GM21360 (cell line): Measurements from ENCODE around the gene PRAMEF4.
"Not testable (repeated sequence)": the region's sequence is repeated elsewhere in the genome, so short reads cannot be mapped to it uniquely, and the experiment has no call there.

Source experiments
- ATAC-seq: cut with Tn5 transposase; IDR thresholded peaks from one replicate; pipeline ENCODE4 v1.9.1; 2021; ENCODE audit warnings: mild to moderate bottlenecking, moderate library complexity; ENCODE audit not compliant: unreplicated experiment

The PRAMEF4 gene

GRCh38 chr1:12886101-12886500, at the start of gene PRAMEF4:
Gene PRAMEF4 (minus strand): TSS chr1:12886201. CDS start chr1:12883394, 2,807 bp downstream.
- ATAC-seq, result not testable (repeated sequence)

- ATAC-seq, result not testable (repeated sequence)
These were observed 38.4 kb upstream of the PRAMEF4 start for GRCh38 chr1:12924368-12924767.

DNA sequence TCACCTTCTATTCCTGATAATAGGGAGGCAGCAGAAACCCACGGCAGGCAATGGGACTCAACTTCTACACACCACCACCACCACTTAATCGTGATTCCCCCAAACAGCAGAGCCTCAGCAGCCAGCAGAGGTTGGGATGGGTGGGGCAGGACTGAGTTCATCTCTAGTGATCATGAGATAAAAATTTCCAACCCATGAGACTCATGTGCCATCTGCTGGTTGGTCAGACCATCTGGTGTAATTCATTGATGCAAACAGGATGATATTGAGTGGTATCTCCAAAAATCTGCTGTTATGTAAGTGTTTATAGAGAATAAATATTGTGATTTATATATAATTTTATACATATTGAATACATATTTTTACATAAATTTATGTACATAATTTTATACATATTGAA, 35.7 kb upstream of the PRAMEF4 start:
- not testable (repeated sequence) for ATAC-seq

- not testable (repeated sequence) for ATAC-seq
These were observed 30.3 kb upstream of the PRAMEF4 start, which contains the start of gene PRAMEF7 for GRCh38 chr1:12916310-12916709. Gene PRAMEF7 (plus strand): TSS chr1:12916610. CDS start chr1:12917693, 1,083 bp downstream.

DNA sequence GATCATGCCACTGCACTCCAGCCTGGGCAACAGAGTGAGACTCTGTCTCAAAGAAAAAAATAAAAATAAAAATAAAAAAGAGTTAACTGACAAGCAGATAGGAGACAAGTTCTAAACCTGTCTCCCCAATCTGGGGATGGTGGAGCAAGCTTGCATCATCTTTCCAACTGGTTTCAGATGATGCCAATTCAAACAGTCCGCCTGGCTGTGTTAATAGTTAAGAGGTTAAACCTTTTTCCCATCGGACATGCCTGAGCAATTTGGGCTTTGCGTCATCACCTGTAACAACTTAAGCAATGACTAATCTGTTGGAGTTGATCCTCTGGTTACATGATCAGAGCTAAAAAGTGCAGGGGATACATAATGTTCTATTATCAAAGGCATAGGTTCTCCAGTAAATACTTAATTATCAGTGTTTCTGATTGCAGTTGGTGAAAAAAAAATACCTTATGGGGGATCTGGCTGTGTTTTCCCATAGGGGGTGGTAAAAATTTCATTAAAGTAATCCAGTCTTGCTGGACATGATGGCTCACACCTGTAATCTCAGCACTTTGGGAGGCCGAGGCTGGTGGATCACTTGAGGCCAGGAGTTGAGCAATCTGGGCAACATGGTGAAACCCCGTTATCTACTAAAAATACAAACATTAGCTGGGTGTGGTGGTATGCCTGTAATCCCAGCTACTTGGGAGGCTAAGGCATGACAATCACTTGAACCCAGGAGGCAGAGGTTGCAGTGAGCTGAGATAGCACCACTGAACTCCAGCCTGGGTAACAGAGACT, 18.0 kb upstream of the PRAMEF4 start:
- not testable (repeated sequence) for ATAC-seq

DNA sequence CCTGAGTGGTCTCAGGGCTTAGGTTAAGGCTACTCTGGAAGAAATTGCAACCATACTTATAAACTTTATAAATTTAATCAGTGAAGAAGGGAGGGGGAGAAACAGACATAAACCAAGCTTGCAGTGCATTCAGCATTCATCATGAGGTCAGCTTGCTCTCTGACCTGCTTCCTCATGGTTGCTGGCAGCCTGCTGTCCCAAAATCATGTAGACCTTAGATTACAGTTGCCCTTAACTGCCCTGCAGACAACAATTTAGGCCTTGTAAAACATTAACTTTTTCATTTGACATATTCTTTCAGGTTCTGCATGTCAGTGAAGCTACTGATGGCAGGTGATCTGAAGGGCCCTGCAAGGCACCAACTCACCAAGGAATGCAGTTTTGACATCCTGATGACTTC, 13.2 kb upstream of the PRAMEF4 start:
- not testable (repeated sequence) for ATAC-seq

DNA sequence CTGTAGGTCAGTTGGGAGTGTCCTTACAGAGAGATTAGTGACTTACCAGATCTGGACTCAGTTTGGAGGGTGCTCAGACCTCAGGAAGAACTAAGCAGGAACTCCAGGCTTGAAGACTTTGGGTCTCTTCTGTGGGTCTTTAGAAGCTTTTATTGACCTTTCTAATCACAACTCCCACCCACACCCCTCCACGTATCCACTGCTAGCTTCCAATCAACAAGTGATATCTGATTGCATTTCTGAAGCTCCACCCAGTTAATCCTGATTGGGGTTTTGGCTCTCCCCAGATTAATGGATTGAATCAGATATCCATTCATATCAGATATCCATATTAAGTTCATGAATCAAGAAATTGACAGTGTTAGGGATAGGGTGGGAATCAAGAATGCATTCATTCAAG, 12.2 kb upstream of the PRAMEF4 start, which contains the start of gene PRAMEF10:
Gene PRAMEF10 (minus strand): TSS at position 101 of the 400 bp plus-strand sequence. CDS start 2,423 bp downstream, outside the sequence.
- ATAC-seq, result not testable (repeated sequence)

GRCh38 chr1:12878453-12878852, 7.5 kb downstream of the PRAMEF4 start:
- ATAC-seq, result not testable (repeated sequence)

GRCh38 chr1:12863131-12863880, 22.7 kb downstream of the PRAMEF4 start:
- ATAC-seq, result not testable (repeated sequence)

DNA sequence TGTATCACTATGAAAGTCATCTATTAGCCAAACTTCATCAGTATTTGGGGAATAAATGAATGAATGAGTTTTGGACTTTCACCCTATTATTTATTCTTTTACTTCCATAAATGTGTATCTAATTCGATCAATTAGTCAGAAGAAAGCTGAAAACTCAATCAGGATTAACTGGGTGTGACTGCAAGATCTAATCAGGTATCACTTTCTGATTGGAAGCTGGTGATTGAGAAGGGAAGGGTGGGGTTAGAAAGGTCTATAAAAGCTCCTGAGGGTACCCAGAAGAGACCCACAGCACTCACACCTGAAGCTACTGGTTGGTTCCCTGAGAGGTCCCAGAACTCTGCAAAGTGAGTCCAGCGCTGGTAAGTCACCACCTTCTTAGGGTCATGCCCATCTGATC, 29.2 kb downstream of the PRAMEF4 start, which contains the start of gene PRAMEF2:
Gene PRAMEF2 (plus strand): TSS at position 301 of the 400 bp plus-strand sequence. CDS start 1,924 bp downstream, outside the sequence.
- ATAC-seq, result not testable (repeated sequence)

DNA sequence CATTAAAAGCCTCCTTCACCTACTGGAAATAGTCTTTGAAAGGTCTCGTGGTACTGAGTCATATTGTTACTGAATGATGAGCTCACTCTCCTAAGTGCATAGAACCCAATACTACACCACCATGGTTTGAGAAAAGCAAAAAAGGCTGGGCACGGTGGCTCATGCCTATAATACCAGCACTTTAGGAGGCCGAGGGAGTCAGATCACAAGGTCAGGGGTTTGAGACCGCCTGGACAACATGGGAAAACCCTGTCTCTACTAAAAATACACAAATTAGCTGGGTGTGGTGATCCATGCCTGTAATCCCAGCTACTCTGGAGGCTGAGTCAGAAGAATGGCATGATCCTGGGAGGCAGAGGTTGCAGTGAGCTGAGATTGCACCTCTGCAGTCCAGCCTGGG, 34.2 kb downstream of the PRAMEF4 start:
- ATAC-seq, result no peak

DNA sequence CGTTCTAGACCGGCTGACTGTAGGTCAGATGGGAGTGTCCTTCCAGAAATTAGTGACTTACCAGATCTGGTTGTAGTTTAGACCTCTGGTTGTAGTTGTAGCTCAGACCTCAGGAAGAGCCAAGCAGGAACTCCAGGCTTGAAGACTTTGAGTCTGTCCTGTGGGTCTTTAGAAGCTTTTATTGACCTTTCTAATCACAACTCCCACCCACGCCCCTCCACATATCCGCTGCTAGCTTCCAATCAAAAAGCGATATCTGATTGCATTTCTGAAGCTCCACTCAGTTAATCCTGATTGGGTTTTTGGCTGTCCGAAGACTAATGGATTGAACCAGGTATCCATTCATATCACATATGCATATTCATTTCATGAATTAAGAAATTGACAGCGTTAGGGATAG, 37.4 kb downstream of the PRAMEF4 start, which contains the start of gene HNRNPCL1:
Gene HNRNPCL1 (minus strand): TSS at position 101 of the 400 bp plus-strand sequence. CDS start 431 bp downstream, outside the sequence.
- ATAC-seq, result not testable (repeated sequence)

- not testable (repeated sequence) for ATAC-seq
These were observed 52.8 kb downstream of the PRAMEF4 start for GRCh38 chr1:12833251-12833650.

DNA sequence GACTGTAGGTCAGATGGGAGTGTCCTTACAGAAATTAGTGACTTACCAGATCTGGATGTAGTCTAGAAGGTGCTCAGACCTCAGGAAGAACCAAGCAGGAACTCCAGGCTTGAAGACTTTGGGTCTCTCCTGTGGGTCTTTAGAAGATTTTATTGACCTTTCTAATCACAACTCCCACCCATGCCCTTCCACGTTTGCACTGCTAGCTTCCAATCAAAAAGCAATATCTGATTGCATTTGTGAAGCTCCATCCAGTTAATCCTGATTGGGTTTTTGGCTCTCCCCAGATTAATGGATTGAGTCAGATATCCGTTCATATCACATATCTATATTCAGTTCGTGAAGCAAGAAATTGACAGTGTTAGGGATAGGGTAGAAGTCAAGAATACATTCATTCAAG, 54.7 kb downstream of the PRAMEF4 start, which contains the start of gene PRAMEF11:
Gene PRAMEF11 (minus strand): TSS at position 101 of the 400 bp plus-strand sequence. CDS start 2,621 bp downstream, outside the sequence.
- not testable (repeated sequence) for ATAC-seq
